Measurements from ENCODE around the gene ROBO1. TPM values are rescaled to one million over a fixed set of nuclear protein-coding genes. Genes with fewer than 3 reads are reported as not detected.

The ROBO1 gene
- total and polyA plus RNA-seq, 2 donors (not counting 1 experiment from before 2014, with no cell fraction given), result 0.27 to 3.2 TPM

GRCh38 chr3:79161941-79162340 lies 605.9 kb downstream of the ROBO1 start:
- no peak overlapping the region for H3K9ac ChIP-seq (ENCODE audit: low read length)
- H3K27me3 Mint-ChIP-seq, result no peaks in the 10 kb centered on the region
- H3K36me3 ChIP-seq (replicated peaks in 1 of 2; ENCODE audit: control extremely low read depth in 1 of 2, control insufficient read depth in 1 of 2, extremely low read depth in 1 of 2, insufficient read depth in 2 of 2, low read length in 1 of 2), result no peaks in the 10 kb centered on the region
- no peaks in the 10 kb centered on the region for H3K4me1 ChIP-seq (ENCODE audit: control insufficient read depth in 2 of 2, insufficient read depth in 2 of 2, low read length in 2 of 2)
- H3K79me2 ChIP-seq (ENCODE audit: control insufficient read depth, insufficient read depth, low read length), result no peaks in the 10 kb centered on the region
- H3K27ac Mint-ChIP-seq, result no peak overlapping the region
- H3K4me3 ChIP-seq (ENCODE audit: control extremely low read depth in 1 of 5, extremely low read depth in 1 of 5, insufficient read depth in 1 of 5, low read depth in 2 of 5, low read length in 4 of 5), result no peak overlapping the region
- ATAC-seq (ENCODE audit: low read depth) (no peak), DNase-seq (no peak)
- no peak overlapping the region for H3K4me2 ChIP-seq (replicated peaks; ENCODE audit: low read depth, low read length, poor library complexity, severe bottlenecking)
- no peaks in the 10 kb centered on the region for H4K20me1 ChIP-seq (ENCODE audit: control insufficient read depth, insufficient read depth, low read length, poor library complexity, severe bottlenecking)
- ChIA-PET CTCF (no interaction called here), POLR2A (no interaction called here)
- no peak overlapping the region for H3K4me3 Mint-ChIP-seq
- intact Hi-C loops (cut with micrococcal nuclease), result loop anchor here (10.0 kb wide), 1 partner anchor 923 kb away; no protein-coding TSS in a partner anchor
- H3K4me1 Mint-ChIP-seq, result no peaks in the 10 kb centered on the region
- H3K9me3 Mint-ChIP-seq (ENCODE audit: insufficient read depth), result peaks cover 3% of the 10 kb centered on the region
- no peaks in the 10 kb centered on the region for H3K9me3 ChIP-seq (ENCODE audit: control extremely low read depth in 1 of 3, control insufficient read depth in 2 of 3, insufficient read depth in 1 of 3, low read length in 2 of 3)
- no peak for TF ChIP-seq EZH2 (IDR thresholded peaks at IDR 0.05; ENCODE audit: borderline replicate concordance, insufficient read depth, low read depth, low read length, poor library complexity, severe bottlenecking)
- no peak for TF ChIP-seq CTCF (IDR thresholded peaks at IDR 0.05)
- no CpG with 5 or more reads among the region's 1 CpG for WGBS (ENCODE audit: insufficient coverage)
- H3K27me3 ChIP-seq (replicated peaks in 1 of 4; ENCODE audit: control extremely low read depth in 1 of 4, control insufficient read depth in 3 of 4, insufficient read depth in 4 of 4, low read length in 3 of 4), result no peaks in the 10 kb centered on the region
- H2AFZ ChIP-seq (ENCODE audit: insufficient read depth, low read depth, low read length, poor library complexity, severe bottlenecking), result no peak overlapping the region
- no peak overlapping the region for H3K27ac ChIP-seq (ENCODE audit: low read length in 2 of 2)

- ATAC-seq (ENCODE audit: low read depth) (no peak), DNase-seq (no peak)
- H3K4me3 ChIP-seq (ENCODE audit: control extremely low read depth in 1 of 5, extremely low read depth in 1 of 5, insufficient read depth in 1 of 5, low read depth in 2 of 5, low read length in 4 of 5), result no peak overlapping the region
- no peaks in the 10 kb centered on the region for H3K27me3 ChIP-seq (replicated peaks in 1 of 4; ENCODE audit: control extremely low read depth in 1 of 4, control insufficient read depth in 3 of 4, insufficient read depth in 4 of 4, low read length in 3 of 4)
- H3K79me2 ChIP-seq (ENCODE audit: control insufficient read depth, insufficient read depth, low read length), result no peaks in the 10 kb centered on the region
- no peak for TF ChIP-seq EZH2 (IDR thresholded peaks at IDR 0.05; ENCODE audit: borderline replicate concordance, insufficient read depth, low read depth, low read length, poor library complexity, severe bottlenecking)
- no peak for TF ChIP-seq CTCF (IDR thresholded peaks at IDR 0.05)
- H3K4me3 Mint-ChIP-seq, result no peak overlapping the region
- H3K4me1 Mint-ChIP-seq, result no peaks in the 10 kb centered on the region
- ChIA-PET CTCF (no interaction called here), POLR2A (no interaction called here)
- intact Hi-C loops (cut with micrococcal nuclease), result loop anchor here (10.0 kb wide), 1 partner anchor 924 kb away; no protein-coding TSS in a partner anchor
- no peaks in the 10 kb centered on the region for H3K9me3 Mint-ChIP-seq (ENCODE audit: insufficient read depth)
- no CpG with 5 or more reads among the region's 1 CpG for WGBS (ENCODE audit: insufficient coverage)
- no peak overlapping the region for H3K4me2 ChIP-seq (replicated peaks; ENCODE audit: low read depth, low read length, poor library complexity, severe bottlenecking)
- no peaks in the 10 kb centered on the region for H4K20me1 ChIP-seq (ENCODE audit: control insufficient read depth, insufficient read depth, low read length, poor library complexity, severe bottlenecking)
- H3K36me3 ChIP-seq (replicated peaks in 1 of 2; ENCODE audit: control extremely low read depth in 1 of 2, control insufficient read depth in 1 of 2, extremely low read depth in 1 of 2, insufficient read depth in 2 of 2, low read length in 1 of 2), result no peaks in the 10 kb centered on the region
- no peak overlapping the region for H3K27ac Mint-ChIP-seq
- no peak overlapping the region for H2AFZ ChIP-seq (ENCODE audit: insufficient read depth, low read depth, low read length, poor library complexity, severe bottlenecking)
- no peaks in the 10 kb centered on the region for H3K27me3 Mint-ChIP-seq
- no peak overlapping the region for H3K9ac ChIP-seq (ENCODE audit: low read length)
- H3K4me1 ChIP-seq (ENCODE audit: control insufficient read depth in 2 of 2, insufficient read depth in 2 of 2, low read length in 2 of 2), result no peaks in the 10 kb centered on the region
- no peak overlapping the region for H3K27ac ChIP-seq (ENCODE audit: low read length in 2 of 2)
- no peaks in the 10 kb centered on the region for H3K9me3 ChIP-seq (ENCODE audit: control extremely low read depth in 1 of 3, control insufficient read depth in 2 of 3, insufficient read depth in 1 of 3, low read length in 2 of 3)
Measured at GRCh38 chr3:79160421-79160820, 607.4 kb downstream of the ROBO1 start.

Data from B cell (primary cell).